ENCODE measurements around the gene EPN3. TPM values are rescaled to one million over a fixed set of nuclear protein-coding genes. Genes with fewer than 3 reads are reported as not detected.

Gene EPN3
- total and polyA plus RNA-seq, 4 donors: 1.3 to 2.6 (median 2.5) TPM

DNA sequence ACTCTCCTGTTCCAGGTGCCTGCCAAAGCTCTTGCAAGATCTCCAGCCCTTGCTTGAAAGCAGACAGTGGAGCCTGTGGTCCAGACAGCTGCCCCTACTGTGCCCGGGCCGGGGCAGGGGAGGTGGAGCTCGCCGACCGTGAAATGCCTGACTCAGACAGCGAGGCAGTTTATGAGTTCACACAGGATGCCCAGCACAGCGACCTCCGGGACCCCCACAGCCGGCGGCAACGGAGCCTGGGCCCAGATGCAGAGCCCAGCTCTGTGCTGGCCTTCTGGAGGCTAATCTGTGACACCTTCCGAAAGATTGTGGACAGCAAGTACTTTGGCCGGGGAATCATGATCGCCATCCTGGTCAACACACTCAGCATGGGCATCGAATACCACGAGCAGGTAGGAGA lies 45.6 kb downstream of the EPN3 start:
- no peak for TF ChIP-seq CTCF (IDR thresholded peaks at IDR 0.05; ENCODE audit: control extremely low read depth, extremely low read depth)
- H3K9ac ChIP-seq (ENCODE audit: insufficient read depth in 1 of 2, low read length in 2 of 2): no peak overlapping the region
- H3K4me1 ChIP-seq (ENCODE audit: control insufficient read depth in 5 of 5, insufficient read depth in 5 of 5, low read length in 5 of 5): no peaks in the 10 kb centered on the region
- H3K9me3 ChIP-seq (ENCODE audit: control insufficient read depth in 4 of 4, insufficient read depth in 3 of 4, low read length in 3 of 4): no peaks in the 10 kb centered on the region
- peaks cover 0 to 39% (median 14%) of the 10 kb centered on the region in 4 donors for H3K36me3 ChIP-seq (ENCODE audit: control insufficient read depth in 4 of 4, insufficient read depth in 4 of 4, low read length in 4 of 4)
- no peak overlapping the region for H3K4me3 ChIP-seq
- H3K27ac ChIP-seq (ENCODE audit: low read depth in 1 of 2, low read length in 1 of 2): no peak overlapping the region
- DNase-seq: no peak
- H3K27me3 ChIP-seq (ENCODE audit: control insufficient read depth in 3 of 3, insufficient read depth in 3 of 3, low read length in 2 of 3): no peaks in the 10 kb centered on the region
- 90 to 91% methylated on average over 16 of the region's 16 CpGs for WGBS, 2 donors
- no peak for ATAC-seq (ENCODE audit: insufficient read depth, low FRiP score)

GRCh38 chr17:50579399-50579798 lies 46.9 kb downstream of the EPN3 start:
- Histone ChIP-seq H3K36me3 (ENCODE audit: control insufficient read depth in 4 of 4, insufficient read depth in 4 of 4, low read length in 4 of 4) (peaks cover 0 to 31% (median 12%) of the 10 kb centered on the region in 4 donors), H3K4me3 (no peak overlapping the region), H3K27ac (ENCODE audit: low read depth in 1 of 2, low read length in 1 of 2) (no peak overlapping the region), H3K9me3 (ENCODE audit: control insufficient read depth in 4 of 4, insufficient read depth in 3 of 4, low read length in 3 of 4) (no peaks in the 10 kb centered on the region), H3K27me3 (ENCODE audit: control insufficient read depth in 3 of 3, insufficient read depth in 3 of 3, low read length in 2 of 3) (no peaks in the 10 kb centered on the region), H3K4me1 (ENCODE audit: control insufficient read depth in 5 of 5, insufficient read depth in 5 of 5, low read length in 5 of 5) (no peaks in the 10 kb centered on the region), H3K9ac (ENCODE audit: insufficient read depth in 1 of 2, low read length in 2 of 2) (no peak overlapping the region)
- WGBS, 2 donors: 89 to 96% methylated on average over 7 of the region's 7 CpGs
- TF ChIP-seq CTCF (IDR thresholded peaks at IDR 0.05; ENCODE audit: control extremely low read depth, extremely low read depth): no peak
- ATAC-seq (ENCODE audit: insufficient read depth, low FRiP score) (no peak), DNase-seq (no peak)

- Histone ChIP-seq H3K9ac (ENCODE audit: insufficient read depth in 1 of 2, low read length in 2 of 2) (no peak overlapping the region), H3K9me3 (ENCODE audit: control insufficient read depth in 4 of 4, insufficient read depth in 3 of 4, low read length in 3 of 4) (no peaks in the 10 kb centered on the region), H3K4me1 (ENCODE audit: control insufficient read depth in 5 of 5, insufficient read depth in 5 of 5, low read length in 5 of 5) (peaks cover 0 to 5% (median 0%) of the 10 kb centered on the region in 5 donors), H3K27ac (ENCODE audit: low read depth in 1 of 2, low read length in 1 of 2) (no peak overlapping the region), H3K4me3 (no peak overlapping the region), H3K36me3 (ENCODE audit: control insufficient read depth in 4 of 4, insufficient read depth in 4 of 4, low read length in 4 of 4) (peaks cover 0 to 35% (median 9%) of the 10 kb centered on the region in 4 donors), H3K27me3 (ENCODE audit: control insufficient read depth in 3 of 3, insufficient read depth in 3 of 3, low read length in 2 of 3) (no peaks in the 10 kb centered on the region)
- WGBS, 2 donors: 94% methylated on average over 9 of the region's 9 CpGs
- ATAC-seq (ENCODE audit: insufficient read depth, low FRiP score) (no peak), DNase-seq (no peak)
- no peak for TF ChIP-seq CTCF (IDR thresholded peaks at IDR 0.05; ENCODE audit: control extremely low read depth, extremely low read depth)
These were observed 48.1 kb downstream of the EPN3 start for GRCh38 chr17:50580646-50581045.

DNA sequence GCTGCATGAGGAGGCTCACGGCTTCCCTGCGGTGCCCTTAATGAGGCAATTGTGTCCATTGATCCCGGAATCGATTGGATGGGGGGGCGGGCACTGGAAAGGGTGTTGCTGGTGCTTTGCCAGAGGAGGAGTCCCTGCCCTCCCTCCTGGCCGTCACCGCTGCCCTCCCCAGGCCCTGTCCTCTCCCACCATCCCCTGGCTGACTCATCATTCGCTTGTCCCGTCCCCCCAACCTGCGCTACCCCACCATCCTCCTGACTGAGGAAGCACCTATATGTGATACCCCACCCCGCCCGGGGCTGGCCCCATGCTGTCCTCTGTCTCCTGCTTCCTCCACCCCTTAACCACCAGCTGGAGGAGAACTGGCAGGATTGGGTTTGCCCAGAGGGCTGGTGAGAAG lies 48.8 kb downstream of the EPN3 start:
- no peaks in the 10 kb centered on the region for H3K9me3 ChIP-seq (ENCODE audit: control insufficient read depth in 4 of 4, insufficient read depth in 3 of 4, low read length in 3 of 4)
- no peak for TF ChIP-seq CTCF (IDR thresholded peaks at IDR 0.05; ENCODE audit: control extremely low read depth, extremely low read depth)
- H3K9ac ChIP-seq (ENCODE audit: insufficient read depth in 1 of 2, low read length in 2 of 2): no peak overlapping the region
- H3K27me3 ChIP-seq (ENCODE audit: control insufficient read depth in 3 of 3, insufficient read depth in 3 of 3, low read length in 2 of 3): no peaks in the 10 kb centered on the region
- peaks cover 0 to 31% (median 8%) of the 10 kb centered on the region in 4 donors for H3K36me3 ChIP-seq (ENCODE audit: control insufficient read depth in 4 of 4, insufficient read depth in 4 of 4, low read length in 4 of 4)
- H3K4me3 ChIP-seq: no peak overlapping the region
- ATAC-seq (ENCODE audit: insufficient read depth, low FRiP score) (no peak), DNase-seq (no peak)
- WGBS, 2 donors: 91 to 93% methylated on average over 12 of the region's 12 CpGs
- H3K4me1 ChIP-seq (ENCODE audit: control insufficient read depth in 5 of 5, insufficient read depth in 5 of 5, low read length in 5 of 5): peaks cover 0 to 5% (median 0%) of the 10 kb centered on the region in 5 donors
- H3K27ac ChIP-seq (ENCODE audit: low read depth in 1 of 2, low read length in 1 of 2): no peak overlapping the region

All from lung (tissue), 12 donors.